Measurements from ENCODE around the gene RGPD4.
"Not testable (repeated sequence)": the region's sequence is repeated elsewhere in the genome, so short reads cannot be mapped to it uniquely, and the experiment has no call there.

Gene RGPD4

GRCh38 chr2:107826749-107827148 lies at the start of gene RGPD4:
TSS of gene RGPD4 (plus strand) at chr2:107826892. CDS start at chr2:107827014, 122 bp downstream.
- not testable (repeated sequence) for DNase-seq (ENCODE audit: low read depth)

GRCh38 chr2:107777974-107778373 lies 48.7 kb upstream of the RGPD4 start:
- DNase-seq (ENCODE audit: low read depth), result no peak

GRCh38 chr2:107785756-107786155 lies 40.9 kb upstream of the RGPD4 start:
- DNase-seq (ENCODE audit: low read depth), result no peak

- no peak for DNase-seq (ENCODE audit: low read depth)
Measured at GRCh38 chr2:107790837-107791236, 35.9 kb upstream of the RGPD4 start.

- no peak for DNase-seq (ENCODE audit: low read depth)
Measured at GRCh38 chr2:107801498-107801897, 25.2 kb upstream of the RGPD4 start.

- no peak for DNase-seq (ENCODE audit: low read depth)
Measured at GRCh38 chr2:107804608-107805498, 21.8 kb upstream of the RGPD4 start.

GRCh38 chr2:107806901-107807300 lies 19.8 kb upstream of the RGPD4 start:
- no peak for DNase-seq (ENCODE audit: low read depth)

GRCh38 chr2:107807988-107808387 lies 18.7 kb upstream of the RGPD4 start:
- no peak for DNase-seq (ENCODE audit: low read depth)

- DNase-seq (ENCODE audit: low read depth), result no peak
Measured at GRCh38 chr2:107808959-107809358, 17.7 kb upstream of the RGPD4 start.

GRCh38 chr2:107809835-107810234 lies 16.9 kb upstream of the RGPD4 start:
- no peak for DNase-seq (ENCODE audit: low read depth)

- DNase-seq (ENCODE audit: low read depth), result no peak
Measured at GRCh38 chr2:107810734-107811133, 16.0 kb upstream of the RGPD4 start.

- DNase-seq (ENCODE audit: low read depth), result no peak
Measured at GRCh38 chr2:107811411-107811810, 15.3 kb upstream of the RGPD4 start.

- no peak for DNase-seq (ENCODE audit: low read depth)
Measured at GRCh38 chr2:107812006-107812405, 14.7 kb upstream of the RGPD4 start.

- DNase-seq (ENCODE audit: low read depth), result no peak
Measured at GRCh38 chr2:107817378-107817777, 9.3 kb upstream of the RGPD4 start.

GRCh38 chr2:107822302-107822701 lies 4.4 kb upstream of the RGPD4 start:
- no peak for DNase-seq (ENCODE audit: low read depth)

- DNase-seq (ENCODE audit: low read depth), result no peak
Measured at GRCh38 chr2:107824451-107825205, 2.1 kb upstream of the RGPD4 start.

GRCh38 chr2:107825206-107825563 lies 1.5 kb upstream of the RGPD4 start:
- DNase-seq (ENCODE audit: low read depth), result no peak

GRCh38 chr2:107829514-107829913 lies 2.8 kb downstream of the RGPD4 start:
- DNase-seq (ENCODE audit: low read depth), result not testable (repeated sequence)

- DNase-seq (ENCODE audit: low read depth), result not testable (repeated sequence)
Measured at GRCh38 chr2:107833152-107833551, 6.5 kb downstream of the RGPD4 start.

GRCh38 chr2:107833618-107834017 lies 6.9 kb downstream of the RGPD4 start:
- DNase-seq (ENCODE audit: low read depth), result not testable (repeated sequence)

- DNase-seq (ENCODE audit: low read depth), result not testable (repeated sequence)
Measured at GRCh38 chr2:107916121-107916520, 89.4 kb downstream of the RGPD4 start.

GRCh38 chr2:107916696-107917370 lies 90.1 kb downstream of the RGPD4 start:
- not testable (repeated sequence) for DNase-seq (ENCODE audit: low read depth)
